GM19328 (cell line): ENCODE measurements around the gene ZFHX3.

Experiments
- ATAC-seq: cut with Tn5 transposase; IDR thresholded peaks from one replicate; pipeline ENCODE4 v1.9.1; 2021; ENCODE audit warnings: mild to moderate bottlenecking, moderate library complexity; ENCODE audit not compliant: unreplicated experiment

Gene ZFHX3

DNA sequence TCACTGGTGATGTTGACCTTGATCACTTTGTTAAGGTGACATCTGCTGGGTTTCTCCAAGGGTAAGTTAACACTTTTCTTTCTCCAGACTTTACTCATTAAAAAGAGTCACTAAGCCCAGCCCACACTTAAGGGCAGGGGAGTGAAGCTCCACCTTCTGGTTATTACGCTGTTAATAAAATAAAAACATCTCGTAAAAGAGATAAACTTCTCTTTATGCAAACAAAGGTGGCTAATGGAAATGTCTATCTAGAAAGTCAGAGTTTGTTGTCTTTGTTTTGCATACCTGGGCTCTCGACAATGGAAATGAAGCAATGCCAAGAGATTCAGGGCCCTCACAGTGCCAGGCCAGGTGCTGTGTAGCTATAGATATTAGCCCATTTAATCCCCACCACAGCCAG lies 134.4 kb downstream of the ZFHX3 start:
- ATAC-seq: no peak

DNA sequence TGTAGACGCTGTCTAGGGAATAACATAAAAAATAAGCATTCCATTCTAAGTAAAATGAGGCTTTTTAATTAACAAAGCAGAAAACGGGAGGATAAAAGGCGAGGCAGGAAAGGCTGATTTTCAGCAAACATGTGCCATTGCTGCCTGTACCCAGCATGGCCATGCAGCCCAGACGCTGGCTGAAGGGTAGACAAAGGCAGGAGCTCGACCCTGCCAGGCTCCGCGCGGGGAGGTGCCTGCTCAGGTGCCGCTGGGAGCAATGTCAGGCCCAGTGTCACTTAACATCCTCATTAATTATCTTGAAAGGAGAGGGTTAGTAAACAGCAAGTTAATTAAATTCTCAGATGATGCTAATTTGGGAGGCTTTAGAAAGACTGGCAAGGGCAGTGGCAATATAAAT lies 136.0 kb downstream of the ZFHX3 start:
- ATAC-seq: no peak

DNA sequence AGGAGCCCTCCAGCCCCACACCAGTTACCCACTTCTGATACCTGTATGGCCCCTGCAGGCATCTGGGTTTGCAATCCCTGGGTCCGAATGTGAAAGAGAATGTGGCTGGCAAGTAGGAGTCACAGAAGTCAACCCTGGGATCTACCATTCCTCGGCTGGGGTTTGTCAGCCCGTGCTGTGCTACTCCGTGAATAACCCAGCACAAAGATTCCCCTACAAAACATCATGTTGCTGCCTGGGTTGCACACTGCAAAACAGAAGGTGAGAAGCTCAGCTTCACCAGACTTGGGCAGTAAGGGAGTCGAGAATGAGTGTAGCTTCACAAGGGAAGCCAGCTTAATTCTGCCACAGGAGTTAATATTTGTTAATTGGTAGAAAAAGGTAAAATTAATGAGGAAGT lies 137.1 kb downstream of the ZFHX3 start:
- ATAC-seq: no peak

DNA sequence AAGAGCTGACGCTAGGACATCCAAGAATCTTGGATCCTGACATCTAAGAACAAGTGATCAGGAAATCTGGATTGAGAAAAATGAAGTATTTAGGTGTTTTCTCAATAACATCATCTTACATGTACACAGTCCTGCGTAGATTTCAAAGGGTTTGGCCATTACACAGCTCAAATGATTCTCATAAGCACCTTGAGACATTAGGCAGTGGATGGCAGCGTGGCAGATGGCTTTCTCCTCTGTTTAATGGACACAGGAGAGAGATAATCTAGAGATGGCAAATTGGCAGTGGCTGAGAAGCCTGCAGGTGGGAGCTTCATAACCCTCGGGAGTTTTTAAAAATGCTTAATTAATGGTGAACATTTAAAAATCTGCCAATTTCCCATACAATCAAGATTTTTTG lies 137.5 kb downstream of the ZFHX3 start:
- ATAC-seq: no peak

DNA sequence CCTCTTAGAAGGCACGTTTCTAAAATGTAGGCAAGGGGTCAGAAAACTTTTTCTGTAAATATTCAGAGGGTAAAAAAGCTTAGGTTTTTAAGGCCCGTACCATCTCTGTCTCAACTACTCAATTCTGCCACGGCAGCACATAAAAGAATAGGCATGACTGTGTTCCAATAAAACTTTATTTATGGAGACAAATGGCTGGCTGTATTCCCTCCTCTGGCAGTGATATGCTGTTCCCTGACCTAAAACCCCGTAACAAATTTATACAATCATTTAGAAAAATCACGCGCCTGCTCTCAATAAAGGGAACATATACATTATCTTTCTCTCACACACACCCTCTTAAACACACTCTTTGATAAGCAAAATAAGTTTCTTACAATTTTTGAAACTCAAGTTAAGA lies 138.7 kb downstream of the ZFHX3 start:
- ATAC-seq: no peak

DNA sequence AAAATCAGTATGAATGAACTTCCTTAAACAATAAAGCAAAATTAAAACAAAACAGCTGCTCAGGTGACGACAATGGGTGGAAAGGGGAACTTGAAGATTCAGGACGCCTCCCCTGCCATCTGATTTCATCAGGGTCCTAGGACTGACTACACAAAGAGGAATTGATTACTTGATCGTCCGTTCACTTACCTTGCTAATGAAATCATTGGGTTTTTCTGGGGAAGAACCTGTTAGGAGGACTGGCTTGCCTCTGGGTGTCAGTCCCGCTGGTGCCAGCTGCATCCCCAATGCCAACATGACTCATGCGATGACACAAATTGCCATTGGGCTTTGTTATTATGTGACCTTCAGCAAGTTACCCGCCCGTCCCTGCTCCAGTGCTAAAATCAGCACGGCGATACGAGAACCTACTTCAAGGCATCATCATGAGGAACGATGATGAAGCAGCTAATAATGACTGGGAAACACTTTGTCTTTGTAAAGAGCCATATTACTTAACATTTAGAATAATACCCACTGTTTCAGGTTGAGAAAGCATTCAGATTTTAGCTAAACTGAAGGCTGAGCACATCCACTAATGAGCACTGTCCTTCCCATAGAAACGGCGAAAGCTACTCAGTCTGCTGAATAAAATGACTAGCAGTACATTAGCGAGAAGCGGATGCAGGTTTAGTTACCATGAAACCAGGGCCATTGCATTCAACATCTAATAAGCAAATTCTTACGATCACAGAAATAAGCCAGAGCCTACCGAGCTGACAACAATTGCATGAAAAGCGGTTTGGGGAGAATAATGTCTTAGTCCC lies 139.4 kb downstream of the ZFHX3 start:
- ATAC-seq: no peak

DNA sequence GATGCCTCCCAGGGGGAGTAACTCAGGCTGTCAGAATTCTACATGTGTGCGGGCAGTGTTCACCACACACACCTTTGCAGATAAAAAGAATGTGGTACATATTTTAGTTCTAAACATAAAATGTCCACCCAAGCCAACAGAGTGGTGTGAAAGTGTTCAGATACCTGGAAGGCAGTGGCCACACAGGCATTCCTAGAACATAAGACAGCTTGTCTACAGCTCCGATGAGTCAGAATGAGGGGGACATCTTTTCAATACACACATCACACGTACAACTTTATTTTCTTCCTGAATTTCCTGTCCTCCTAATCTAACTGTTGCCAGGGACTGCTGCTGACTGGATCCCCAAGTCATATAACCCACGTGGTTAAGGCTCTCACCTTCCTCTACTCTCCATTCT lies 142.3 kb downstream of the ZFHX3 start:
- no peak for ATAC-seq

DNA sequence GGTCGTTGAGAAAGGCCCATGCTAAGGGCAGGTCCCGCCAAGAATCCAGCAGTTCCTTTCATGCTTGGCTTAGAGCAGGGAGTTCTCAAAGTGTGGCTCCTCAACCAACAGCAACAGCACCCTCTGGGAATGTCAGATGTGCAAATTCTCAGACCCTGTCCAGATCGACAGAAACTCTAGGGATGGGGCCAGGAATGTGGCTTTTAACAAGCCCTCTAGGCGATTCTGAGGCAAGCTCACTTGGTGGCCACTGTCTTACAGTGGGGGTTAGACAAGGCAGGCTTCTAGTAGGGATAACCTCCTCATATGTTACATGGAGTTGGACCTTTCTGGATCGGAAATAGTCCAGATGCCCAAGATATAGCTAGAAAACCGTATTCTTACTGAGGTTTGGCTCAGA lies 144.8 kb downstream of the ZFHX3 start:
- ATAC-seq: no peak

DNA sequence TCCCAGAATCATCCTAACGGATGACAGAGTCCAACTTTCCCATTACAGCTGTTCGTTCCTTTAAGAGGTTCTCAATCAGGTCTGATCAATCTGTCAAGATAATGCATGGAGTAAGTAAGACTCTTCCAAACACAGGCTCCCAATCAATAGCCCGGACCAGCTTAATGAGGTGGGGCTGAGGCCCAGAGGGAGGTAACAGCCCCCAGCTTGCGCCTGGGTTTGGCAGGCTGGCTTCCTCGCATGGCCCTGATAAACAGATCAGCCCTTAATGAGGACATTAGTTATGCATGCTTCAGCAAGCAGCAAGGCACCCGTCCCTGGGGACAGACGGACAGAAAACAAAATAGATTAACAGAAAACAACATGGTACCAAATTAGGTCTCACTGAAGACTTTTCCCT lies 145.7 kb downstream of the ZFHX3 start:
- no peak for ATAC-seq

DNA sequence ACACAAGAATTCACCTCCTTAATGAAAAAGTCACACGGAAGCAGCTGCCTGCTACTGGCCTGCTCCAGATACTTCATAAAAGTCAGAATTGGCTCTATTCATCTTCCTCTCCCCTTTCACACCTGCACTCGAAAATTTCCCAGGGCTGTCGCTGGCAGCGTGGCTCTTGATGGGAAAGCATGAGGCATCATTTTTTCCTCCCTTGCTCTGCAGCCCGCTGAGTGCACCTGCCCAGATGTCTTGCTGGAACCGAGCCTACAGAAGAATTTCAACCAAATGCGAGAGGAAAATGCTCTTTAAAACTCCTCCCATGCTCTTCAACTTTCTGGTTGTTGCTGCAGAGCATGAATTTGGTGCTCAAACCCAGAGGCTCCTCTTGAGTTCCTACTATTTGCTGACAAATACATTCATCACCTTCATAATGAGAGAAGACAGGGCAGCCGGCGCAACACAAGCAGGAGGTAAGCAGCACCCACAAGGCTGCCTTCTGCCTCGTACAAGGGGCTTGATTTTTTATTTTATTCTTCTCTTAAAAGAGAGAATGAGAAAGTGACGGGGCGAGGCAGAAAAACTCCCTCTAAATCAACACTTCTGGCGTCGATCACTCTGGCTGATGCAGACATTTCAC lies 146.8 kb downstream of the ZFHX3 start:
- ATAC-seq: no peak

DNA sequence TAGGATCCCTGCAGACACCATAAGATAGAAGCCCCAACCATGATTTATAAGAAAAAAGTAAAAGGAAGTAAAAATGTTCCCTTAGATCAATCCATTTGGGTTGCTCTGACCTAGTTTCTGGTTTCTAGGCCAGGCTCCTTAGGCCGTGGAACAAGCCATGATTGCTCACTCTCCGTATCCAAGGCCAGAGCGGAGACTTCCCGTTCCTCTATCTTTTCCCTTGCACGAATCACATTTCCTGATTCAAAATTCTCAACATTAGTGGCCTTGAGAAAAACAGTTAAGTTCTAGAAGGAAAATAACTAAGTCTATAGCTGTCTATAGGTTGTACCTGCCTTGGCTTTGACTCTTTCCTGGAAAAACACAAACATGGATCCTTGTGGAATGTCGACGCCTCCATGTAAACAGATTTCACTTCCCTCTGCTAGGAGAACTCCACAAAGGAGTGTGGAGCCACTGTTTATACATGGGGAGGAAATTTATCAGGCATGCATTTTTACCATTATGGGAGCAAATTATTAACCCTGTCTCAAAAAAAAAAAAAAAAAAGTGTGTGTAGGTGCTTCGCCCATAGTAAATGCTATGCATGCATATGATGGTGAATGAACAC lies 149.6 kb downstream of the ZFHX3 start:
- ATAC-seq: no peak

DNA sequence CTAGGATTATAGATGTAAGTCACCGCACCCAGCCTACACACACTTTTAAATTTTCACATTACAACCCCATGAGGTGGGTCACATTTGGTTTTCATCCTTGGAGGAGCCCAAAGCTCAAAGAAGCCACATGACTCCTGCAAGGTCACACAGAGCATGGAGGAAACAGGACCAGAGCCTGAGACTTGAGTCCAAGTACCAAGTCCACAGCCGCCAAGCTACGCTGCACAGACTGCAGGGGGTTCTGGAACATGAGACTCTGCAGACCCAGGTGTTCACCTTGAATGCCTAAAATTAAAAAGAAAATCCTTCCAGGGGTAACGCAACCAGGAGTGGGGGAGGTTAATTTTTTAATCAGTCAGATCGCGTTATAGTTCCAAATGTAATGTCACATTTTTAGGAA lies 150.2 kb downstream of the ZFHX3 start:
- no peak for ATAC-seq

DNA sequence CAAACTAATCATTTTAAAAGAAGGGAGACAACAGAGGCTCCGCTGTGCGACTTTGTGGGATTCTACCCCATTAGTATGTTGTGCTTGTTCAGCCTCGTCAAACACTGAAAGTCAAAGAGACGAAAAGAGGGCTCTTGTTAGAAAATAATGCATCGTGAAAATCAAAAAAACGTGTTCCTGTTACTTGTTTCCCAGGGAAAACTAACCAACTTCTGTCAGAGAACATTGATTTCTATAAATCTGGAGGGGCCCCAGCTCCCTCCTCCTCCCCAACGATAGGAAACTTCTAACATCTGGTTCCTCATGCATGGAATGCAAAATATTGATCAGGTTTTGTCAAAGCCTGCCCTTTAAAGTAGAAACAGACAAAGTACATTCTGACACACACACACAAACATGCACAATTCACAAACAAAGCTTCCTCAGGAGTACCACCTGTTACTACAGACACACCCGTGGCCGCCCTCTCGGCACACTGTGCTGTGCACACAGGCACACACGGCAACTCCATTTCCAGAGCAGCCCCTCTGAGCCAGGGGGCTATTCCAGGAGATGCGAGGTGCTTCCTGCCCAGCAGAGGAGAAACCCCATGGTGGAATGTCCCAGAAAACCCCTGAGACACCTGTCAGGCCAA lies 151.3 kb downstream of the ZFHX3 start:
- ATAC-seq: no peak

DNA sequence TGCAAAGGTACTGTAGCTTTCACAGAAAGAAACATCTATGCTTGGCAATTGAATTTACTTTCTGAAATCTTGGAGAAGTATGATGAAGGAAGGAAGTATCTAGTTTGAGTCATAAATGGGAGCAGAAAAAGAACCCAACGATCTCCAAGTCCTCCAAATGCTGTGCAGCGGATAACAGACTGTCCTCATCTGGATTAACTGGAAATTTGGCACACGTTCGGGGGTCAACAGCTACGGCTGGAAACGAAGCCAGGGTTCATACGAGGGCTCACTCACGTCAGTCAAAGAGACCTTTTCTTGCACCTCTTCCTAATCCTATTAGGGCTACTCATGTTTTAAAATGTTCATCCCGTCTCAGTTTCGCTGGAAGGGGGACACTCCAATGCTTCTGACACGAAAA lies 152.0 kb downstream of the ZFHX3 start:
- ATAC-seq: no peak

DNA sequence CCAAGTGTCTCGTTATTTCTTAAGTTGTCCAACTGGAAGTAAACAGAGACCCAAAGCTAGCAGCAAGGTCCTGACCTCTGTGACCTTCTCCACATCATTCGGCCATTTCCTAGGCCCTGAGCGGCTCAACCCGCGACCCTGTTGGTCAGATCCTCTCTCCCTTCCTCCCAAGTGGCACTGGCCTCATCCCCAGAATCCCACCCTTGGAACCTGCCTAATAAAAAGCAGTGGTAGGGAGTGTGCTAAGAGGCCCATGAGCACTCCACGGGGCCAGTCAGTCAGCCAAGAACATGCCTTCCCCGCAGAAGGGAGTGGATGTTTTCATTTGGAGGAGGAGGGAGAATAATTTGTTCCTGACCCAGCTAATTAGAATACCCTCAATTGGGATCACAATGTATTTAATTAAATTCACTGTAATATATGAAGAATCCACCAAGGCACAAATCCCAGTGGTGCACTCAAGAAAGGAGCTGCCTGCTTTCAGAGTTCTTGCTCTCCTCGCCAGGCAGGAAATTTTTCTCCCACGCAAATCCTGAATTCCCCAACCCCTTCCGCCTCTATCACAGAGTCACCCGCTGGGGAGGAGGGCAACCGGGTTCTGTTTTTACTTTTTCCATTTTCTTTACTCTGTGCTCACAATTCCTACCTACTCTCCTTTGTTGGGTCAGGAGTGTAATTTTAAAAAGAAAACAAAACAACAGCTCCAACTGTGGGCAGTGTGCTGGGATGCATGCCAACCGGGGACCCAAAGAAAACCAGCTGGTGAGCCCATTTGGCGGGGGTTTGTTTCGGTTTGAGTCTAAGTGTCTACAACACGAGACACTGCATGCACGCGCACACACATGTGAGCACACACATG lies 153.4 kb downstream of the ZFHX3 start:
- no peak for ATAC-seq

DNA sequence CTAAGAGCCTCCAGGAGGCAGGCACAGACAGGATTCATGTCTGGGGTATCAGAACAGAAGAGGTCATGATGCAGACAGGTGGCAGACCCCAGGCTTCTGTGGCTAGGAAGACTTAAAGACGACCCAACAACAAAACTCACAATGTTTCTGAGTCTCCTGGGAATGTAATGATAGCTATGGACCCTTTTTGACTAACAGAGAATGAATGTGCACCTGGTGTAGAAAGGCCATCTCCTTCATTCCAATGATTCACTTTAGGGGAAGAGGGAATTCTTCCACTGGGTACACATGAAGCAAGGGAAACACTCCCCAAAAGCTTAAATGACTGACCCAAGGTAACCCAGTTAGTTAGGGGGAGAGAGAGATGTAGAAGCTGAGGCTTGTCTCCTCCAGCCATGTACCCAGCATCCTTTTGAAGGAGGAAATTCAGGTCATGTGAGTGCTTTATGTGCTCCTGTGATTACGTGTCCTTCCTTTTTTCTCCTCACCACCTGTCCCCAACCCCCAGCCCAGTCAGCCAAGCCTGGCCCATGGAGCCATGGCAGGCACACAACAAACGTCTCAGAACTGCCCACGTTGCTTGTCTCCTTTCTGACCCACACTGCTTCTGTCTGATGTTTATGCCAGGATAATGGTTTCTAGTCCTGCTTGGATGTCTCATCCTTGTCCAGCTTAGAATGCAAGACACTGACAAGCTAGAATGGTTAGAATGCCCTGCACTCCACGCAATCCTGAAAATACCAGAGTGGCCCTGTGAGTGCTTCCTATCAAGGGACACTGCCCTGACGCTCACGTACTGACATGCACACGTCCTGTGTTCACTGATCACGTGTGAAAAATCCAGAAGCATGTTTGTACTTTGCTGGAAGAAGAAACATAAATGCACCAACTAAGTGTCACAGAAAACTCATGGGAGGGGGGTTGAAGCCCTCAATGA lies 156.4 kb downstream of the ZFHX3 start:
- ATAC-seq: no peak

DNA sequence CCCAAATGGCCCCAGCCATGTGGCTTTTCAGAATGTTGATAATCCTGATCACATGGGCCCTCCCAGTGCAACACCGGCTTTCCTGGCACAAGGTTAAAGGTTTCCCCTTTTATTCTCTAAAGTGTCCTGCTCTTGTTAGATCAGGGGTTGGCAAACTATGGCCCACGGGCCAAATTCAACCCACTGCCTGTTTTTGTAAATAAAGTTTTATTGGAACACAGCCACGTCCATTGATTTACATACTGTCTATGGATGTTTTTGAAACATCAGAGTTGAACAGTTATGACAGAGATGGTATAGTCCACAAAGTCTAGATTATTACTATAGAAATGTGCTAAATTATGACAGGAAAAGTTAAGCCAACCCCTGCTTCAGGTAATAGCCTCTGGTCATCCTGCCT lies 157.3 kb downstream of the ZFHX3 start:
- no peak for ATAC-seq

DNA sequence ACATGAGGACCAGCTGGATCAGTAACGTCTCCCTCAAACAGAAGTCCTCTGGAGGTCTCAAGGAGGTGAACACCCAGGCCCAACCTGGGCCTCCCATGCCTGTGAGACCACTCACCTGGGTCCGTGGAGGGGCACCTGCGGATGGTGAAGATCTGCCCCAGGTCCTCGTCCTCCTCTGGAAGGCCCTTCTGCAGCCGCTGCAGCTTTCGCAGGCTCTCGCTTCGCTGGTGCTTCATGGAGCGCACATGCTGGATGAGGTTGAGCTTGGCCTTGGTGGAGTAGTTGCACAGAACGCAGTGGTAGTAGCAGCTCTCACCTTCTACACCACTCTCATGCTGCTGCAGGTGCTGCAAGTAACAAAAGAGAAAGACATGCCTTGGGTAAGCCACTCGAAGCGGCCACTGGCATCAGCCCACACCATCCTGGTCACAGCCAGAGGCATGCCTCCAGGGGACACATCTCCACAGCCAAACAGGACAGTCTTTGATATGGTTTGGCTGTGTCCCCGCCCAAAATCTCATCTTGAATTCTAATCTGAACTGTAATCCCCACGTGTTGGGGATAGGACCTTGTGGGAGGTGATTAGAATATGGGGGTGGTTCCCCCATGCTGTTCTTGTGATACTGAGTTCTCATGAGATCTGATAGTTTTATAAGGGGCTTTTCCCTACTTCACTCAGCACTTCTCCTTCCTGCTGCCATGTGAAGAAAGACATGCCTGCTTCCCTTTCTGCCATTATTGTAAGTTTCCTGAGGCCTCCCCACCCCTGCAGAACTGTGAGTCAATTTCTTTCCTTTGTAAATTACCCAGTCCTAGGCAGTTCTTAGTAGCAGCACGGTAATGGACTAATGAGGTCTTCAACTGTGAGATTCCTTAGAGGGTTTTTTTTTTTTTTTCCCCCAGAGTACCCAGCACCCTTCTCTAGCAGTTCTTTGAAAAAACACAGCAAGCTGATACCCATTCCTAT lies 158.0 kb downstream of the ZFHX3 start:
- ATAC-seq: no peak

DNA sequence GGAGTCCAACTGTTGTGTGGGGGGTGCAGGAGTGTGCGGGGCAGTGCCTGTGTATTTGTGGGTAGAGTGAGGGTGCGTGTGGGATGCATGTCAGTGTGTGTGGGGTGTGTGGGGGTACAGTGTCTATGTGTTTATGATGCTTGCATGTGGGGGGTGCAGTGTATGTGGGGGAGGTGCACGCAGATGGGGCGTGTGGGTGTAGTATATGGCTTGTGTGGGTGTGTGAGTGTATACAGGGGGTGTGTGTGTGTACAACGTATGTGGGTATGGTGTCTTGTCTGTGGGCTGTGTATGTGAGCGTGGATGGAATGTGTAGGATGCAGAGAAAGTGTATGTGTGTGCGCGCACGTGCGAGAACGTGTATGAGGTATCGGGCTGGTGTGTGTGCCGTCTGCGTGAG lies 160.4 kb downstream of the ZFHX3 start:
- no peak for ATAC-seq
